IMR-90 (cell line): ENCODE measurements around the gene CCDC152. TPM values are rescaled to one million over a fixed set of nuclear protein-coding genes. Genes with fewer than 3 reads are reported as not detected.

ENCODE experiments used
- ATAC-seq: fragments of 200-7000 bp; cut with Tn5 transposase; 2 replicates; pipeline ENCODE4 v1.9.1; 2020; ENCODE audit warnings: low read depth, mild to moderate bottlenecking, moderate library complexity
- BruUV-seq: library from RNA; stranded (reverse); fragments of 400-500 nt; replicated peaks from 2 replicates; lab custom pipeline; 2021; lab: Mats Ljungman, UMichigan
- CTCF ChIA-PET: fragments of 300-600 bp; formaldehyde crosslinking; extraction: SDS; loops from one replicate; lab custom pipeline; 2021; ENCODE audit warnings: antibody characterized with exemption; lab: Yijun Ruan, JAX
- POLR2A ChIA-PET: fragments of 300-600 bp; sonication (Branson Sonifier 250); formaldehyde crosslinking; loops from one replicate; lab custom pipeline; 2022; ENCODE audit warnings: antibody characterized with exemption; ENCODE audit not compliant: unreplicated experiment; lab: Charles Lee
- DNase-seq: peaks from one replicate; pipeline ENCODE4 v3.0.0; 2013
- H2AFZ ChIP-seq: replicated peaks from 2 replicates; pipeline ENCODE3; 2013; ENCODE audit warnings: low read length, mild to moderate bottlenecking; ENCODE audit not compliant: poor library complexity
- H2AK5ac ChIP-seq: 2 replicates; pipeline ENCODE4 v1.6.1; 2013; ENCODE audit warnings: low read depth, low read length, inconsistent platforms
- H2AK9ac ChIP-seq: replicated peaks from 2 replicates; pipeline ENCODE3; 2013; ENCODE audit warnings: mild to moderate bottlenecking, low read depth, low read length, moderate library complexity; ENCODE audit not compliant: poor library complexity
- H2BK120ac ChIP-seq: 2 replicates; pipeline ENCODE4 v1.6.1; 2013; ENCODE audit warnings: low read depth, low read length, inconsistent platforms
- H2BK15ac ChIP-seq: 3 replicates; pipeline ENCODE4 v1.6.1; 2013; ENCODE audit warnings: low read depth, low read length, inconsistent platforms
- H2BK20ac ChIP-seq: 2 replicates; pipeline ENCODE4 v1.6.1; 2013; ENCODE audit warnings: low read depth, mild to moderate bottlenecking, inconsistent platforms, low read length, moderate library complexity
- H2BK5ac ChIP-seq: 2 replicates; pipeline ENCODE4 v1.6.1; 2013; ENCODE audit warnings: mild to moderate bottlenecking, low read depth, low read length, inconsistent platforms; ENCODE audit not compliant: poor library complexity, severe bottlenecking
- H3K14ac ChIP-seq: replicated peaks from 2 replicates; pipeline ENCODE4 v1.6.1; 2013; ENCODE audit warnings: low read depth, low read length, inconsistent platforms
- H3K18ac ChIP-seq: 2 replicates; pipeline ENCODE4 v1.6.1; 2013; ENCODE audit warnings: low read depth, low read length, control low read depth
- H3K23ac ChIP-seq: 2 replicates; pipeline ENCODE4 v1.6.1; 2013; ENCODE audit warnings: low read depth, low read length, inconsistent platforms
- H3K27ac ChIP-seq: 2 replicates; pipeline ENCODE4 v1.5.1; 2013; ENCODE audit warnings: mild to moderate bottlenecking, control low read depth, low read length; ENCODE audit not compliant: insufficient read depth
- H3K27me3 ChIP-seq: 2 replicates; pipeline ENCODE4 v1.6.1; 2013; ENCODE audit warnings: low read length; ENCODE audit not compliant: control insufficient read depth, insufficient read depth
- H3K36me3 ChIP-seq: 2 replicates; pipeline ENCODE4 v1.6.1; 2013; ENCODE audit warnings: low read length, mixed read lengths; ENCODE audit not compliant: control insufficient read depth, insufficient read depth
- H3K4ac ChIP-seq: 2 replicates; pipeline ENCODE4 v1.6.1; 2013; ENCODE audit warnings: low read depth, low read length, inconsistent platforms
- H3K4me1 ChIP-seq: 2 replicates; pipeline ENCODE4 v1.6.1; 2013; ENCODE audit warnings: low read length, mixed read lengths; ENCODE audit not compliant: control insufficient read depth, insufficient read depth
- H3K4me2 ChIP-seq: 2 replicates; pipeline ENCODE4 v1.6.1; 2013; ENCODE audit warnings: low read depth, mild to moderate bottlenecking, control low read depth, low read length, moderate library complexity
- H3K4me3 ChIP-seq: 2 replicates; pipeline ENCODE4 v1.5.1; 2013; ENCODE audit warnings: low read depth, mild to moderate bottlenecking, control low read depth, low read length, moderate library complexity; ENCODE audit not compliant: insufficient read depth
- H3K56ac ChIP-seq: 2 replicates; pipeline ENCODE4 v1.6.1; 2013; ENCODE audit warnings: low read length, inconsistent platforms; ENCODE audit not compliant: insufficient read depth; ENCODE audit errors: extremely low read depth
- H3K79me1 ChIP-seq, 2 experiments: 2 replicates each; pipeline ENCODE4 v1.6.1; 2013; ENCODE audit warnings: low read length in 2 of 2, inconsistent platforms in 1 of 2, low read depth in 1 of 2
- H3K9ac ChIP-seq: 2 replicates; pipeline ENCODE4 v1.6.1; 2013; ENCODE audit warnings: low read depth, low read length, control low read depth
- H3K9me1 ChIP-seq: 2 replicates; pipeline ENCODE4 v1.6.1; 2013; ENCODE audit warnings: low read length, inconsistent platforms; ENCODE audit not compliant: insufficient read depth
- H3K9me3 ChIP-seq: 2 replicates; pipeline ENCODE4 v1.6.1; 2013; ENCODE audit warnings: low read length; ENCODE audit not compliant: control insufficient read depth, insufficient read depth
- H4K20me1 ChIP-seq: 2 replicates; pipeline ENCODE4 v1.6.1; 2013; ENCODE audit warnings: low read length, inconsistent platforms; ENCODE audit not compliant: insufficient read depth
- H4K5ac ChIP-seq: 2 replicates; pipeline ENCODE4 v1.6.1; 2013; ENCODE audit warnings: mild to moderate bottlenecking, low read depth, low read length, control low read depth
- H4K8ac ChIP-seq, 2 experiments: 2 replicates each; pipeline ENCODE4 v1.6.1; 2013; ENCODE audit warnings: low read depth in 2 of 2, low read length in 2 of 2, control low read depth in 1 of 2, inconsistent platforms in 1 of 2
- H4K91ac ChIP-seq: 2 replicates; pipeline ENCODE4 v1.6.1; 2013; ENCODE audit warnings: low read depth, low read length, inconsistent platforms; ENCODE audit not compliant: insufficient read depth
- BHLHE40 ChIP-seq: fragments of 150-350 bp; IDR thresholded peaks from 2 replicates; pipeline ENCODE4 v1.6.1; 2016; ENCODE audit warnings: mild to moderate bottlenecking, low read depth, low read length
- CEBPB ChIP-seq: IDR thresholded peaks from 2 replicates; pipeline ENCODE4 v1.6.1; 2012; ENCODE audit warnings: low read depth, low read length, improper control_type of control experiment
- CHD1 ChIP-seq: IDR thresholded peaks from 2 replicates; pipeline ENCODE4 v1.6.1; 2012; ENCODE audit warnings: low read depth, low read length, improper control_type of control experiment
- CTCF ChIP-seq: conservative IDR thresholded peaks from 2 replicates; pipeline ENCODE4 v1.5.1; 2012; ENCODE audit warnings: mild to moderate bottlenecking, low read depth, low read length, improper control_type of control experiment
- FOS ChIP-seq: fragments of 150-350 bp; IDR thresholded peaks from 2 replicates; pipeline ENCODE4 v1.6.1; 2016; ENCODE audit warnings: low read depth, low read length
- MAFK ChIP-seq: IDR thresholded peaks from 2 replicates; pipeline ENCODE4 v1.6.1; 2012; ENCODE audit warnings: low read depth, low read length, improper control_type of control experiment
- MAZ ChIP-seq: IDR thresholded peaks from 2 replicates; pipeline ENCODE4 v1.6.1; 2012; ENCODE audit warnings: low read depth, mild to moderate bottlenecking, low read length, improper control_type of control experiment, moderate library complexity, borderline replicate concordance
- MXI1 ChIP-seq: IDR thresholded peaks from 2 replicates; pipeline ENCODE4 v1.6.1; 2012; ENCODE audit warnings: low read depth, mild to moderate bottlenecking, low read length, moderate library complexity, borderline replicate concordance
- NFE2L2 ChIP-seq: fragments of 150-350 bp; IDR thresholded peaks from 2 replicates; pipeline ENCODE4 v1.6.1; 2016; ENCODE audit warnings: low read depth, mild to moderate bottlenecking, low read length
- POLR2A ChIP-seq: IDR thresholded peaks from 2 replicates; pipeline ENCODE4 v1.6.1; 2012; ENCODE audit warnings: mild to moderate bottlenecking, low read depth, low read length
- RAD21 ChIP-seq: IDR thresholded peaks from 2 replicates; pipeline ENCODE4 v1.6.1; 2012; ENCODE audit warnings: low read length, improper control_type of control experiment
- RCOR1 ChIP-seq: IDR thresholded peaks from 2 replicates; pipeline ENCODE4 v1.6.1; 2012; ENCODE audit warnings: mild to moderate bottlenecking, low read length, improper control_type of control experiment; ENCODE audit not compliant: insufficient replicate concordance
- RFX5 ChIP-seq: IDR thresholded peaks from 2 replicates; pipeline ENCODE4 v1.8.0; 2012; ENCODE audit warnings: low read depth, mild to moderate bottlenecking, low read length, moderate library complexity
- SMC3 ChIP-seq: fragments of 150-350 bp; IDR thresholded peaks from 2 replicates; pipeline ENCODE4 v1.6.1; 2016; ENCODE audit warnings: low read depth, mild to moderate bottlenecking, antibody characterized with exemption, low read length, moderate library complexity
- USF2 ChIP-seq: fragments of 150-350 bp; IDR thresholded peaks from 2 replicates; pipeline ENCODE4 v1.6.1; 2017; ENCODE audit warnings: mild to moderate bottlenecking, antibody characterized with exemption, low read length, low read depth
- WGBS, 2 experiments: methylation state at CpG; one replicate each; pipeline versions ENCODE4 v1.1.5 to v1.1.7; 2013; ENCODE audit warnings: missing lambda C conversion rate in 2 of 2; ENCODE audit not compliant: insufficient read length in 1 of 2; ENCODE audit errors: extremely low coverage in 2 of 2; 5-methylcytosine and 5-hydroxymethylcytosine counted together
- dilution Hi-C: fragments of 300-500 bp; cut with HindIII; formaldehyde crosslinking; loops from one replicate; pipeline ENCODE4 v1.14.3; 2018; ENCODE audit warnings: low sequenced_read_pairs; ENCODE audit not compliant: unreplicated experiment
- in situ Hi-C: fragments of 300-500 bp; cut with MboI; formaldehyde crosslinking; loops from 3 replicates; pipeline ENCODE4 v1.14.3; 2019; ENCODE audit warnings: low sequenced_read_pairs, inconsistent platforms, mixed read lengths
- intact Hi-C: fragments of 100-400 bp; cut with micrococcal nuclease; formaldehyde crosslinking; loops from 2 replicates; pipeline ENCODE4 v1.10.0; 2022
- polyA plus RNA-seq, 3 experiments: library from polyadenylated mRNA; depleted of rRNA; stranded (reverse); fragments of >200 nt; gene quantifications; 2 replicates each; pipeline ENCODE4 v1.2.3, GENCODE V29; 2012; ENCODE audit warnings: low replicate concordance in 1 of 3
- total RNA-seq: library from RNA; depleted of rRNA; stranded (reverse); fragments of >200 nt; gene quantifications from 2 replicates; pipeline ENCODE4 v1.2.3, GENCODE V29; 2012
- TF ChIP-seq, protein P1 (sequence below): fragments of 150-350 bp; IDR thresholded peaks from 2 replicates; pipeline ENCODE4 v1.6.1; 2016; ENCODE audit warnings: low read depth, mild to moderate bottlenecking, low read length, moderate library complexity, borderline replicate concordance

The CCDC152 gene
- total and polyA plus RNA-seq, 2 of the 4 experiments (the other 2 are of a cell fraction), result 0.87 to 0.90 TPM

DNA sequence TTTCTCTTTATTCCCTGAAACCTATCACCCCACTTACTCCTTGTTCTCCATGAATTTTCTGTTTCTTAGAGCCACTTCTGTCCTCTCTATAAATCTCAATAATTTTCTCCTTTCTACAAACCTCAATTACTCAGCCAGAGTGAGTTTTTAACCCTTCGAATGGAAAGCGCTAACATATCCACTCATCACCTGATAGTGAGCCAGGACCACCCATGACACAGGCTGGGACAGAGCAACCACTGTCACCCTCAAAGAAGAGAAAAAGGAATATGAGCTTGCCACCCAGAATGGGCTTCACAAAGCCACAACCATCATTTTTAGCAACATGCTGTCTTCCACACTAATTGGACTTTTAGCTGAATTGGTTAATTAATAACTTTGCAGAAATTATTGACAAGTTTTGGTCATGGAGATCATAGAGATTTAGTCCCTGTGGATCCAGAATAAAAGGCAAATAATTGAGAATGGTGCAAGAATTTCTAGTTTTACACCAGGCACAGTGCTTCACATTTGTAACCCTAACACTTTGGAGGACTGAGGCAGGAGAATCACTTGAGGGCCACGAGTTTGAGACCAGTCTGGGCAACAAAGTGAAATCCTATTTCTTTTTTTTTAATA, 87.2 kb downstream of the CCDC152 start:
- Histone ChIP-seq H3K4me2 (no peak overlapping the region), H3K36me3 (no peaks in the 10 kb centered on the region), H3K9ac (no peak overlapping the region), H3K4me1 (peaks cover 4% of the 10 kb centered on the region; the same call in 1 of the 2 replicates), H3K9me1 (no peaks in the 10 kb centered on the region), H4K5ac (no peak overlapping the region), H2AK9ac (no peak overlapping the region), H3K27ac (no peak overlapping the region), H3K9me3 (no peaks in the 10 kb centered on the region), H4K20me1 (no peaks in the 10 kb centered on the region), H3K23ac (no peak overlapping the region), H3K4me3 (no peak overlapping the region), H2BK15ac (no peak overlapping the region), H4K8ac (no peak overlapping the region), H2AFZ (no peak overlapping the region), H3K14ac (no peak overlapping the region), H3K18ac (no peak overlapping the region), H2BK20ac (no peak overlapping the region), H2BK5ac (no peak overlapping the region), H3K56ac (no peak overlapping the region), H3K27me3 (no peaks in the 10 kb centered on the region), H2BK120ac (no peak overlapping the region), H3K79me1 (no peaks in the 10 kb centered on the region), H3K4ac (no peak overlapping the region), H4K91ac (no peak overlapping the region), H2AK5ac (no peak overlapping the region)
- CTCF ChIA-PET, result no interaction called here
- intact Hi-C loops (no loop called here), dilution Hi-C loops (no loop called here), in situ Hi-C loops (no loop called here)
- WGBS, 2 experiments, result no CpG with 5 or more reads among the region's 3 CpGs
- DNase-seq (no peak), ATAC-seq (no peak)
- no peak for TF ChIP-seq MXI1
- TF ChIP-seq BHLHE40, result no peak
- no peak for TF ChIP-seq CHD1
- TF ChIP-seq NFE2L2, result no peak
- TF ChIP-seq CEBPB, result no peak
- TF ChIP-seq, protein P1, sequence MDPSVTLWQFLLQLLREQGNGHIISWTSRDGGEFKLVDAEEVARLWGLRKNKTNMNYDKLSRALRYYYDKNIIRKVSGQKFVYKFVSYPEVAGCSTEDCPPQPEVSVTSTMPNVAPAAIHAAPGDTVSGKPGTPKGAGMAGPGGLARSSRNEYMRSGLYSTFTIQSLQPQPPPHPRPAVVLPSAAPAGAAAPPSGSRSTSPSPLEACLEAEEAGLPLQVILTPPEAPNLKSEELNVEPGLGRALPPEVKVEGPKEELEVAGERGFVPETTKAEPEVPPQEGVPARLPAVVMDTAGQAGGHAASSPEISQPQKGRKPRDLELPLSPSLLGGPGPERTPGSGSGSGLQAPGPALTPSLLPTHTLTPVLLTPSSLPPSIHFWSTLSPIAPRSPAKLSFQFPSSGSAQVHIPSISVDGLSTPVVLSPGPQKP, result no peak
- TF ChIP-seq USF2, result no peak
- no peak for TF ChIP-seq RFX5
- TF ChIP-seq CTCF, result no peak
- TF ChIP-seq FOS, result no peak
- no peak for TF ChIP-seq RCOR1
- no peak for TF ChIP-seq SMC3
- no peak for TF ChIP-seq RAD21
- no peak for TF ChIP-seq MAFK
- TF ChIP-seq POLR2A, result no peak
- TF ChIP-seq MAZ, result no peak
- POLR2A ChIA-PET, result no interaction called here
- no TSS peak for BruUV-seq
